Measurements from ENCODE around the gene RIMS1.

Gene RIMS1

DNA sequence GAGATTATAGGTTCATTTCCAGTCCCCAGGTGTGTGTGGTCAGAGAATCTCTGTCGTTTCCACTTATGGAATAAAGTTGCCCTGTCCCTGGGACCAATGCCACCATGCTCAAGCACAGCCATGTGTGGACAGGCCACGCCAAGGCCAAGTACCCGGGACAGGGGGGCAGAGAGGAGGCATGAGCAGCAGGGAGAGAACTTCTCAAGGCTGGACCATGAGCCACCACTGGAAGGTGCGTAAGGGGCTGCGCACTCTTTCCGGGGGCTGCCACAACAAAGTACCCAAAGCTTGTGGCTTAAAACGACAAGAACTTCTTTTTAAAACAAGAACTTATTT is 526.3 kb downstream of the RIMS1 start:
- WGBS, 2 donors (ENCODE audit: extremely low coverage in 2 of 2, insufficient read length in 2 of 2, insufficient replicate concordance in 1 of 2) = no CpG with 5 or more reads among the region's 7 CpGs
- H3K4ac ChIP-seq (ENCODE audit: low read length) = no peak overlapping the region
- no peak overlapping the region for H2BK15ac ChIP-seq (ENCODE audit: low read length)
- H2BK5ac ChIP-seq (ENCODE audit: low read length) = no peak overlapping the region
- H3K4me2 ChIP-seq (ENCODE audit: insufficient read depth, low read length, poor library complexity, severe bottlenecking) = no peak overlapping the region
- H3K27ac ChIP-seq (replicated peaks; ENCODE audit: low read length) = no peak overlapping the region
- no peak overlapping the region for H3K4me3 ChIP-seq (ENCODE audit: low read length in 2 of 2)
- H3K27me3 ChIP-seq (ENCODE audit: control insufficient read depth in 3 of 3, insufficient read depth in 3 of 3, low read depth in 1 of 3, low read length in 3 of 3) = no peaks in the 10 kb centered on the region
- DNase-seq (ENCODE audit: low spot score) = no peak
- H3K36me3 ChIP-seq (replicated peaks in 1 of 2; ENCODE audit: control insufficient read depth in 2 of 2, insufficient read depth in 2 of 2, low read length in 2 of 2) = no peaks in the 10 kb centered on the region
- H3K4me1 ChIP-seq (ENCODE audit: control insufficient read depth in 2 of 2, insufficient read depth in 1 of 2, low read depth in 1 of 2, low read length in 2 of 2) = no peaks in the 10 kb centered on the region
- H2BK120ac ChIP-seq (ENCODE audit: low read depth, low read length) = no peak overlapping the region
- no peaks in the 10 kb centered on the region for H3K79me1 ChIP-seq (ENCODE audit: low read depth, low read length)
- H2AK5ac ChIP-seq (ENCODE audit: low read depth, low read length) = no peak overlapping the region
- no peak overlapping the region for H4K8ac ChIP-seq (ENCODE audit: low read depth, low read length)
- H4K91ac ChIP-seq (ENCODE audit: low read depth, low read length, poor library complexity) = no peak overlapping the region
- no peaks in the 10 kb centered on the region for H3K9me3 ChIP-seq (replicated peaks in 1 of 2; ENCODE audit: control insufficient read depth in 2 of 2, insufficient read depth in 1 of 2, low read depth in 1 of 2, low read length in 2 of 2)
- no peak overlapping the region for H3K14ac ChIP-seq (ENCODE audit: low read length)
- H2BK12ac ChIP-seq (ENCODE audit: low read length) = no peak overlapping the region
- no peak overlapping the region for H3K9ac ChIP-seq (ENCODE audit: low read depth, low read length, poor library complexity)
- no peak overlapping the region for H3K23ac ChIP-seq (ENCODE audit: low read depth, low read length, poor library complexity)
- no peak overlapping the region for H2AFZ ChIP-seq (ENCODE audit: low read length)
- H3K18ac ChIP-seq (ENCODE audit: low read length) = no peak overlapping the region

DNA sequence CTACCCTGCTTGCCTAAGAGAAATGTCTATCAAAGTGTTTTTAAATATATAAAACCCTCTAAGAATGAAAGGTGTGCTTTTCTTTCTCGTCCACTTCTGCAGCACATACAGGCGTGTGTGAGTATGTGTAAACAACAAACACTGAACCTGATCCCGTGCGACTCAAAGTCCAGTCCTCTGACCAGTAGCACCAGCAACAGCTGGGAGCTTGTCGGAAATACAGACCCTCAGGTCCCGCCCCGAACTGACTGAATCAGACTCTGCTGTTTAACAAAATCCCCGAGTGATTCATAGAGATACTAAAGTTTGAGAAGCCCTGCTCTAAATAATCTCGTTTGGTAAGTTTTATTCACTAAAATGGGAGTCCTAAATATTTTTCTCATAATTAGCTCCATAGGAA is 527.5 kb downstream of the RIMS1 start:
- no peak overlapping the region for H3K23ac ChIP-seq (ENCODE audit: low read depth, low read length, poor library complexity)
- no peak overlapping the region for H3K27ac ChIP-seq (replicated peaks; ENCODE audit: low read length)
- no peak overlapping the region for H2BK120ac ChIP-seq (ENCODE audit: low read depth, low read length)
- no peaks in the 10 kb centered on the region for H3K9me3 ChIP-seq (replicated peaks in 1 of 2; ENCODE audit: control insufficient read depth in 2 of 2, insufficient read depth in 1 of 2, low read depth in 1 of 2, low read length in 2 of 2)
- H3K27me3 ChIP-seq (ENCODE audit: control insufficient read depth in 3 of 3, insufficient read depth in 3 of 3, low read depth in 1 of 3, low read length in 3 of 3) = no peaks in the 10 kb centered on the region
- no peak overlapping the region for H4K91ac ChIP-seq (ENCODE audit: low read depth, low read length, poor library complexity)
- no CpG with 5 or more reads among the region's 9 CpGs for WGBS, 2 donors (ENCODE audit: extremely low coverage in 2 of 2, insufficient read length in 2 of 2, insufficient replicate concordance in 1 of 2)
- no peaks in the 10 kb centered on the region for H3K79me1 ChIP-seq (ENCODE audit: low read depth, low read length)
- no peak overlapping the region for H3K4ac ChIP-seq (ENCODE audit: low read length)
- no peak overlapping the region for H3K9ac ChIP-seq (ENCODE audit: low read depth, low read length, poor library complexity)
- peaks cover 0 to 5% of the 10 kb centered on the region in 2 donors for H3K4me1 ChIP-seq (ENCODE audit: control insufficient read depth in 2 of 2, insufficient read depth in 1 of 2, low read depth in 1 of 2, low read length in 2 of 2)
- no peak overlapping the region for H2BK12ac ChIP-seq (ENCODE audit: low read length)
- no peak overlapping the region for H3K18ac ChIP-seq (ENCODE audit: low read length)
- H2BK5ac ChIP-seq (ENCODE audit: low read length) = no peak overlapping the region
- no peak overlapping the region for H2BK15ac ChIP-seq (ENCODE audit: low read length)
- no peak overlapping the region for H3K14ac ChIP-seq (ENCODE audit: low read length)
- H3K36me3 ChIP-seq (replicated peaks in 1 of 2; ENCODE audit: control insufficient read depth in 2 of 2, insufficient read depth in 2 of 2, low read length in 2 of 2) = no peaks in the 10 kb centered on the region
- H4K8ac ChIP-seq (ENCODE audit: low read depth, low read length) = no peak overlapping the region
- no peak for DNase-seq (ENCODE audit: low spot score)
- no peak overlapping the region for H2AFZ ChIP-seq (ENCODE audit: low read length)
- H3K4me3 ChIP-seq (ENCODE audit: low read length in 2 of 2) = no peak overlapping the region
- no peak overlapping the region for H3K4me2 ChIP-seq (ENCODE audit: insufficient read depth, low read length, poor library complexity, severe bottlenecking)
- no peak overlapping the region for H2AK5ac ChIP-seq (ENCODE audit: low read depth, low read length)

DNA sequence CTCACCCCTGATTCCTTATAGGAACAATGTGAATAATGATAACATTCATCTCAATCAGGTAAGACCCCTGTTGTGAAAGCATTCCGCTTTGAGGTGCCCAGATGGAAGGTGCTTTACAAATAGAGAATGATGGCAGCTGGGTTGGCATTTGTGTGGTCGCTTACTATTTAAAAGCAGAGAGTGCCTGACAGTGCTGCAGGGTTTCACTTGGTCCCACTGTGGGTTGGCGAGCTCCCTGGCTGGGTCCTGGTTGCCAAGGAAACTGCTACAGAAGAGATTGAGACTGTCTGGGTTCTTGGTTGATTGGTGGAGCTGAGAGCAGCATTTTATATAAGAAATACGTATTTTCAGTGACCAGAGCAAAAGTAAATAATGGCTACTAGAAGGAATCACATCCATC is 528.3 kb downstream of the RIMS1 start:
- Histone ChIP-seq H2AK5ac (ENCODE audit: low read depth, low read length) (no peak overlapping the region), H3K4me3 (ENCODE audit: low read length in 2 of 2) (no peak overlapping the region), H3K4me2 (ENCODE audit: insufficient read depth, low read length, poor library complexity, severe bottlenecking) (no peak overlapping the region), H3K27ac (replicated peaks; ENCODE audit: low read length) (no peak overlapping the region), H3K9me3 (replicated peaks in 1 of 2; ENCODE audit: control insufficient read depth in 2 of 2, insufficient read depth in 1 of 2, low read depth in 1 of 2, low read length in 2 of 2) (no peaks in the 10 kb centered on the region), H3K14ac (ENCODE audit: low read length) (no peak overlapping the region), H3K18ac (ENCODE audit: low read length) (no peak overlapping the region), H3K36me3 (replicated peaks in 1 of 2; ENCODE audit: control insufficient read depth in 2 of 2, insufficient read depth in 2 of 2, low read length in 2 of 2) (no peaks in the 10 kb centered on the region), H2BK120ac (ENCODE audit: low read depth, low read length) (no peak overlapping the region), H2BK12ac (ENCODE audit: low read length) (no peak overlapping the region), H3K4ac (ENCODE audit: low read length) (no peak overlapping the region), H3K4me1 (ENCODE audit: control insufficient read depth in 2 of 2, insufficient read depth in 1 of 2, low read depth in 1 of 2, low read length in 2 of 2) (peaks cover 0 to 5% of the 10 kb centered on the region in 2 donors), H3K9ac (ENCODE audit: low read depth, low read length, poor library complexity) (no peak overlapping the region), H3K23ac (ENCODE audit: low read depth, low read length, poor library complexity) (no peak overlapping the region), H4K91ac (ENCODE audit: low read depth, low read length, poor library complexity) (no peak overlapping the region), H2BK15ac (ENCODE audit: low read length) (no peak overlapping the region), H4K8ac (ENCODE audit: low read depth, low read length) (no peak overlapping the region), H3K79me1 (ENCODE audit: low read depth, low read length) (no peaks in the 10 kb centered on the region), H2BK5ac (ENCODE audit: low read length) (no peak overlapping the region), H2AFZ (ENCODE audit: low read length) (no peak overlapping the region), H3K27me3 (ENCODE audit: control insufficient read depth in 3 of 3, insufficient read depth in 3 of 3, low read depth in 1 of 3, low read length in 3 of 3) (no peaks in the 10 kb centered on the region)
- no CpG with 5 or more reads among the region's 4 CpGs for WGBS, 2 donors (ENCODE audit: extremely low coverage in 2 of 2, insufficient read length in 2 of 2, insufficient replicate concordance in 1 of 2)
- no peak for DNase-seq (ENCODE audit: low spot score)

GRCh38 chr6:72416744-72417465 is 530.6 kb downstream of the RIMS1 start:
- Histone ChIP-seq H2AK5ac (ENCODE audit: low read depth, low read length) (no peak overlapping the region), H3K18ac (ENCODE audit: low read length) (no peak overlapping the region), H3K23ac (ENCODE audit: low read depth, low read length, poor library complexity) (no peak overlapping the region), H3K27ac (replicated peaks; ENCODE audit: low read length) (no peak overlapping the region), H2BK5ac (ENCODE audit: low read length) (no peak overlapping the region), H3K4me2 (ENCODE audit: insufficient read depth, low read length, poor library complexity, severe bottlenecking) (no peak overlapping the region), H3K9ac (ENCODE audit: low read depth, low read length, poor library complexity) (no peak overlapping the region), H3K9me3 (replicated peaks in 1 of 2; ENCODE audit: control insufficient read depth in 2 of 2, insufficient read depth in 1 of 2, low read depth in 1 of 2, low read length in 2 of 2) (no peaks in the 10 kb centered on the region), H4K8ac (ENCODE audit: low read depth, low read length) (no peak overlapping the region), H3K27me3 (ENCODE audit: control insufficient read depth in 3 of 3, insufficient read depth in 3 of 3, low read depth in 1 of 3, low read length in 3 of 3) (no peaks in the 10 kb centered on the region), H2BK120ac (ENCODE audit: low read depth, low read length) (no peak overlapping the region), H3K4ac (ENCODE audit: low read length) (no peak overlapping the region), H3K4me3 (ENCODE audit: low read length in 2 of 2) (no peak overlapping the region), H2BK12ac (ENCODE audit: low read length) (no peak overlapping the region), H2BK15ac (ENCODE audit: low read length) (no peak overlapping the region), H4K91ac (ENCODE audit: low read depth, low read length, poor library complexity) (no peak overlapping the region), H3K79me1 (ENCODE audit: low read depth, low read length) (no peaks in the 10 kb centered on the region), H3K36me3 (replicated peaks in 1 of 2; ENCODE audit: control insufficient read depth in 2 of 2, insufficient read depth in 2 of 2, low read length in 2 of 2) (no peaks in the 10 kb centered on the region), H3K14ac (ENCODE audit: low read length) (no peak overlapping the region), H3K4me1 (ENCODE audit: control insufficient read depth in 2 of 2, insufficient read depth in 1 of 2, low read depth in 1 of 2, low read length in 2 of 2) (peaks cover 0 to 6% of the 10 kb centered on the region in 2 donors), H2AFZ (ENCODE audit: low read length) (no peak overlapping the region)
- DNase-seq (ENCODE audit: low spot score) = no peak
- no CpG with 5 or more reads among the region's 6 CpGs for WGBS, 2 donors (ENCODE audit: extremely low coverage in 2 of 2, insufficient read length in 2 of 2, insufficient replicate concordance in 1 of 2)

All from neuronal stem cell (in vitro differentiated cells).